HUES64 (cell line): ENCODE data around the gene VSX1. TPM values are rescaled to one million over a fixed set of nuclear protein-coding genes. Genes with fewer than 3 reads are reported as not detected.

Source experiments
- H3K27ac ChIP-seq: 2 replicates; pipeline ENCODE4 v1.7.0; 2013; ENCODE audit warnings: low read depth, low read length, inconsistent platforms
- H3K27me3 ChIP-seq: 2 replicates; pipeline ENCODE4 v1.6.1; 2013; ENCODE audit warnings: mild to moderate bottlenecking, low read length; ENCODE audit not compliant: insufficient read depth
- H3K36me3 ChIP-seq: 2 replicates; pipeline ENCODE4 v1.6.1; 2013; ENCODE audit warnings: mild to moderate bottlenecking, low read length; ENCODE audit not compliant: insufficient read depth
- H3K4me1 ChIP-seq: 2 replicates; pipeline ENCODE4 v1.6.1; 2013; ENCODE audit warnings: mild to moderate bottlenecking, low read length, moderate library complexity; ENCODE audit not compliant: insufficient read depth
- H3K4me3 ChIP-seq: 2 replicates; pipeline ENCODE4 v1.5.1; 2013; ENCODE audit warnings: mild to moderate bottlenecking, low read length, moderate library complexity
- H3K9ac ChIP-seq: 2 replicates; pipeline ENCODE4 v1.6.1; 2013; ENCODE audit warnings: mild to moderate bottlenecking, low read depth, low read length
- H3K9me3 ChIP-seq: 2 replicates; pipeline ENCODE4 v1.6.1; 2013; ENCODE audit warnings: low read depth, low read length; ENCODE audit not compliant: insufficient read depth
- WGBS: fragments of 150-250, 120-280 bp; methylation state at CpG from one replicate; pipeline ENCODE4 v1.1.7; 2013; ENCODE audit warnings: missing lambda C conversion rate; 5-methylcytosine and 5-hydroxymethylcytosine counted together
- polyA plus RNA-seq, 2 experiments: library from polyadenylated mRNA; stranded (reverse); fragments of 50-300 nt; gene quantifications; one replicate each; pipeline ENCODE4 v1.2.3, GENCODE V29; 2013

VSX1 gene
- not detected for polyA plus RNA-seq (2013, experiment 1 of 2)
- not detected for polyA plus RNA-seq (2013, experiment 2 of 2)

- H3K4me3 ChIP-seq = peak within 1 kb of the TSS; percentile 45
- 7% methylated on average over 67 of the region's 67 CpGs for WGBS
- no peaks in the 10 kb centered on the region for H3K9me3 ChIP-seq
- H3K27ac ChIP-seq = no peak within 1 kb of the TSS
- no peak within 1 kb of the TSS for H3K9ac ChIP-seq
- peaks cover 6% of the 10 kb centered on the region; the same call in 1 of the 2 replicates for H3K4me1 ChIP-seq
- H3K36me3 ChIP-seq = no peaks in the 10 kb centered on the region
- peaks cover 100% of the 10 kb centered on the region for H3K27me3 ChIP-seq
Measured at GRCh38 chr20:25081730-25082497, at the start of gene VSX1. TSS of gene VSX1 (minus strand) at chr20:25082141. CDS start at chr20:25082096, 45 bp downstream.

- Histone ChIP-seq H3K4me3 (no peak overlapping the region), H3K27ac (no peak overlapping the region), H3K36me3 (no peaks in the 10 kb centered on the region), H3K9ac (no peak overlapping the region), H3K27me3 (no peaks in the 10 kb centered on the region), H3K9me3 (peaks cover 5% of the 10 kb centered on the region; the same call in 1 of the 2 replicates), H3K4me1 (no peaks in the 10 kb centered on the region)
- WGBS = 75% methylated on average over 7 of the region's 7 CpGs
Measured at GRCh38 chr20:25129908-25130307, 48.0 kb upstream of the VSX1 start.

- WGBS = 93% methylated on average over 6 of the region's 6 CpGs
- Histone ChIP-seq H3K27me3 (no peaks in the 10 kb centered on the region), H3K36me3 (no peaks in the 10 kb centered on the region), H3K4me1 (no peaks in the 10 kb centered on the region), H3K9ac (no peak overlapping the region), H3K9me3 (peaks cover 5% of the 10 kb centered on the region; the same call in 1 of the 2 replicates), H3K4me3 (no peak overlapping the region), H3K27ac (no peak overlapping the region)
Measured at GRCh38 chr20:25129428-25129827, 47.5 kb upstream of the VSX1 start.

GRCh38 chr20:25128649-25129048, 46.7 kb upstream of the VSX1 start:
- H3K9me3 ChIP-seq = peaks cover 5% of the 10 kb centered on the region; the same call in 1 of the 2 replicates
- WGBS = 92% methylated on average over 5 of the region's 5 CpGs
- H3K4me1 ChIP-seq = no peaks in the 10 kb centered on the region
- no peaks in the 10 kb centered on the region for H3K36me3 ChIP-seq
- H3K9ac ChIP-seq = no peak overlapping the region
- H3K4me3 ChIP-seq = no peak overlapping the region
- no peak overlapping the region for H3K27ac ChIP-seq
- no peaks in the 10 kb centered on the region for H3K27me3 ChIP-seq

GRCh38 chr20:25127761-25128537, 46.0 kb upstream of the VSX1 start:
- no peaks in the 10 kb centered on the region for H3K4me1 ChIP-seq
- no peak overlapping the region for H3K27ac ChIP-seq
- H3K36me3 ChIP-seq = no peaks in the 10 kb centered on the region
- WGBS = 94% methylated on average over 3 of the region's 4 CpGs
- H3K9me3 ChIP-seq = peaks cover 5% of the 10 kb centered on the region; the same call in 1 of the 2 replicates
- H3K9ac ChIP-seq = no peak overlapping the region
- no peak overlapping the region for H3K4me3 ChIP-seq
- no peaks in the 10 kb centered on the region for H3K27me3 ChIP-seq

- no peak overlapping the region for H3K27ac ChIP-seq
- no peaks in the 10 kb centered on the region for H3K36me3 ChIP-seq
- peaks cover 5% of the 10 kb centered on the region; the same call in 1 of the 2 replicates for H3K9me3 ChIP-seq
- H3K27me3 ChIP-seq = no peaks in the 10 kb centered on the region
- H3K4me1 ChIP-seq = no peaks in the 10 kb centered on the region
- WGBS = 90% methylated on average over 4 of the region's 4 CpGs
- no peak overlapping the region for H3K9ac ChIP-seq
- no peak overlapping the region for H3K4me3 ChIP-seq
Measured at GRCh38 chr20:25126204-25127029, 44.5 kb upstream of the VSX1 start.

GRCh38 chr20:25125636-25126035, 43.7 kb upstream of the VSX1 start:
- no peaks in the 10 kb centered on the region for H3K36me3 ChIP-seq
- H3K9me3 ChIP-seq = peaks cover 5% of the 10 kb centered on the region; the same call in 1 of the 2 replicates
- WGBS = 92% methylated on average over 3 of the region's 3 CpGs
- no peaks in the 10 kb centered on the region for H3K27me3 ChIP-seq
- no peak overlapping the region for H3K9ac ChIP-seq
- H3K4me3 ChIP-seq = no peak overlapping the region
- H3K27ac ChIP-seq = no peak overlapping the region
- no peaks in the 10 kb centered on the region for H3K4me1 ChIP-seq

- H3K4me3 ChIP-seq = no peak overlapping the region
- peaks cover 4% of the 10 kb centered on the region for H3K4me1 ChIP-seq
- no peak overlapping the region for H3K9ac ChIP-seq
- H3K9me3 ChIP-seq = no peaks in the 10 kb centered on the region
- H3K36me3 ChIP-seq = no peaks in the 10 kb centered on the region
- WGBS = 97% methylated on average over 2 of the region's 2 CpGs
- no peaks in the 10 kb centered on the region for H3K27me3 ChIP-seq
- no peak overlapping the region for H3K27ac ChIP-seq
Measured at GRCh38 chr20:25120920-25121319, 39.0 kb upstream of the VSX1 start.

GRCh38 chr20:25120457-25120856, 38.5 kb upstream of the VSX1 start:
- WGBS = 67% methylated on average over 3 of the region's 3 CpGs
- Histone ChIP-seq H3K27ac (no peak overlapping the region), H3K27me3 (no peaks in the 10 kb centered on the region), H3K4me3 (no peak overlapping the region), H3K9ac (no peak overlapping the region), H3K36me3 (no peaks in the 10 kb centered on the region), H3K4me1 (peaks cover 4% of the 10 kb centered on the region), H3K9me3 (no peaks in the 10 kb centered on the region)

- no peaks in the 10 kb centered on the region for H3K36me3 ChIP-seq
- 90% methylated on average over 7 of the region's 7 CpGs for WGBS
- H3K4me3 ChIP-seq = no peak overlapping the region
- H3K27me3 ChIP-seq = no peaks in the 10 kb centered on the region
- H3K27ac ChIP-seq = no peak overlapping the region
- H3K9me3 ChIP-seq = no peaks in the 10 kb centered on the region
- peaks cover 4% of the 10 kb centered on the region for H3K4me1 ChIP-seq
- H3K9ac ChIP-seq = no peak overlapping the region
Measured at GRCh38 chr20:25118529-25118928, 36.6 kb upstream of the VSX1 start.
